ENCODE data around the gene POLR2C. TPM values are rescaled to one million over a fixed set of nuclear protein-coding genes. Genes with fewer than 3 reads are reported as not detected.
A peak's percentile ranks its signal among the peaks of the same experiment; 100 is the strongest.

Gene POLR2C
- total and polyA plus RNA-seq, 2 experiments from 2014 or later = 37.6 to 123 TPM

GRCh38 chr16:57485091-57485915 lies 22.8 kb downstream of the POLR2C start:
- DNase-seq (ENCODE audit: low spot score) (no peak), ATAC-seq (no peak; the same call in 2 of the 3 replicates)
- Histone ChIP-seq H2AFZ (peak overlapping the region; percentile 72), H3K27ac (ENCODE audit: low read depth) (no peak overlapping the region), H3F3A (replicated peaks; ENCODE audit: low read depth) (no peaks in the 10 kb centered on the region), H3K4me1 (ENCODE audit: insufficient read depth) (peaks cover 18% of the 10 kb centered on the region), H4K20me1 (replicated peaks; ENCODE audit: insufficient read depth) (no peaks in the 10 kb centered on the region), H3K4me2 (peak overlapping the region; percentile 90), H3K36me3 (ENCODE audit: insufficient read depth) (no peaks in the 10 kb centered on the region), H3K79me2 (replicated peaks; ENCODE audit: insufficient read depth) (no peaks in the 10 kb centered on the region), H3K9me2 (ENCODE audit: insufficient read depth) (no peaks in the 10 kb centered on the region), H3K4me3 (peak overlapping the region; percentile 84), H3K27me3 (ENCODE audit: insufficient read depth) (peaks cover 10% of the 10 kb centered on the region; the same call in 1 of the 2 replicates)
- Mint-ChIP-seq H3K36me3 (ENCODE audit: low read depth) (no peaks in the 10 kb centered on the region; the same call in 2 of the 3 replicates), H3K9me3 (peaks cover 14% of the 10 kb centered on the region; the same call in 2 of the 3 replicates), H3K27me3 (ENCODE audit: insufficient read depth, low read depth, poor library complexity) (peaks cover 19% of the 10 kb centered on the region), H3K4me1 (peaks cover 30% of the 10 kb centered on the region), H3K4me3 (peak overlapping the region; percentile 84), H3K27ac (no peak overlapping the region)
- TF ChIP-seq JUNB (IDR thresholded peaks at IDR 0.05; ENCODE audit: unreplicated experiment) = no peak
- TF ChIP-seq ETS1 (IDR thresholded peaks at IDR 0.05) = no peak
- no peak for TF ChIP-seq ZNF331 (CRISPR knock-in tag; IDR thresholded peaks at IDR 0.05; ENCODE audit: low read depth)
- TF ChIP-seq STAT1 (IDR thresholded peaks at IDR 0.05; ENCODE audit: unreplicated experiment) = no peak
- no peak for TF ChIP-seq POLR2AphosphoS5 (IDR thresholded peaks at IDR 0.05; ENCODE audit: low read depth)
- no peak for TF ChIP-seq ZNF114 (CRISPR knock-in tag; IDR thresholded peaks at IDR 0.05)
- no peak for TF ChIP-seq EZH2 (IDR thresholded peaks at IDR 0.05; ENCODE audit: low read depth, unreplicated experiment)
- TF ChIP-seq EZH2phosphoT487 (IDR thresholded peaks at IDR 0.05; ENCODE audit: unreplicated experiment) = no peak
- no peak for TF ChIP-seq CTCF (conservative IDR thresholded peaks at IDR 0.05; ENCODE audit: low read depth in 2 of 2)
- TF ChIP-seq NANOG (IDR thresholded peaks at IDR 0.05; ENCODE audit: borderline replicate concordance) = no peak
- no peak for TF ChIP-seq ZNF462 (CRISPR knock-in tag; IDR thresholded peaks at IDR 0.05)
- no peak for TF ChIP-seq REST (IDR thresholded peaks at IDR 0.05; ENCODE audit: unreplicated experiment)

Data from GM23338 (cell line).